ENCODE results near the gene NSUN7.

- no peak for TF ChIP-seq CTCF (conservative IDR thresholded peaks at IDR 0.05)
- no peak for TF ChIP-seq ZFX (IDR thresholded peaks at IDR 0.05)
These were observed 70.3 kb downstream of the NSUN7 start for GRCh38 chr4:40820101-40820500.
